Stimulated activated CD4-positive, alpha-beta T cell treated with anti-CD3 and anti-CD28 coated beads, TNF-alpha, amount 100 ng/mL, for 1 hour (primary cell): ENCODE results near the gene FIBP.

Source experiments
- DNase-seq, 3 donors: peaks; one replicate each; pipeline ENCODE4 v3.0.0-alpha.2; 2020; ENCODE audit warnings: low read depth in 3 of 3, low spot score in 1 of 3

Gene FIBP

GRCh38 chr11:65888163-65888814, at the start of gene FIBP:
TSS of gene FIBP (minus strand) at chr11:65888471. CDS start at chr11:65888418, 53 bp downstream.
- peak; percentile 90 to 93 (median 91) for DNase-seq

GRCh38 chr11:65937766-65938165, 49.5 kb upstream of the FIBP start:
- no peak for DNase-seq

DNA sequence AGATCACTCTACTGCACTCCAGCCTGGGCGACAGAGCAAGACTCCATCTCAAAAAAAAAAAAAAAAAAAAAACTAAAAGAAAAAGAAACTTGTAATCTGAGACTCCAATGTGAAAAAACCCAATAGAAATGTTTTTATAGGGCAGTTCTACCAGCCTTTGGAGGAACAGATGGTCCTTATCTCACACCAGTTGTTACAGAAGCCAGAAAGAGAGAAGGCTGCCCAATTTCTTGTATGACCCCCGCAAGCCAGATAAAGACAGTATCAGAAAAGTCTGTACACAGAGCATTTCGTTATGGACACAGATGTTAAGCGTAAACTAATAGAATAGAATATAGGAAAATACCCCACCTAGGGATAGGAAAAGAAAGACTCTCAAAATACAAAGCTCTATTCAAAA, 45.7 kb upstream of the FIBP start:
- DNase-seq = no peak

GRCh38 chr11:65932558-65932919, 44.3 kb upstream of the FIBP start:
- no peak for DNase-seq

DNA sequence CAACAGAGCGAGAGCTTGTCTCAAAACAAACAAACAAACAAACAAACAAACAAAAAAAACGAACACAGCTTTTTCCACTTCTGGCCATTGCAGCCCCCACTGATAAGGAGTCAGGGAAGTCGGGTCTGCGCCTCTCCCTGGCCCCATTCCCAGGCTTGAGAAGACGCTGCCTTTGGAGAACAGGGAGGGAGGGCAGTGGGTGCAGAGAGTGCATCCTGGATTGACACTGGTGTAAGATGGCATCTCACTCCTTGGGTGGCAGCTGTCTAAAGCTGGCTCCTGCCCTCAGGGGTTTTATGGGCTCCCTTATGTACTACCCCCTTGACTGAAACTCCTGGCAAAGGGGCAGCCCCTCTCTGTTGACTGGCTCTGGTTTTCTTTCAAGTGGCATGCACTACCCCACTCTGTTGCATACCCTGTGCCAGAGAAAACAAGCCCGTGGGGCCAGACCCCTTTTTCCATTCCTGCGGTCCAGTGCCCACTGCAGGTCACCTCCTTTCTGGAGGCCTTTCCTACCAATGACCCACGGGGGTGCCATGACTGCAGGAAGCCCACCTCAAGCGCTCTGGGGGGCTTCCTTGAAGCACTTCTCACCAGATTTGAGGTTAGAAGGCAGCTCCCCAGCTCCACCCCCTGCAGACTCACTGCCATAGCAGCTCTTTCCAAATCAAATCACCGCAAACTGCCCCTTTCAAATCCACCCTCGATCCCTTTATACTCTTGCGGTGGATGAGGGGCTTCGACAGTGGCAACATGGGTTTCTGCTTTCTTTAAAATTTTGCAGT, 43.7 kb upstream of the FIBP start:
- DNase-seq = no peak

- no peak for DNase-seq
These were observed 40.4 kb upstream of the FIBP start for GRCh38 chr11:65928667-65929066.

- peak; percentile 40 to 52 (median 50) for DNase-seq
These were observed 39.7 kb upstream of the FIBP start for GRCh38 chr11:65927904-65928397.

- no peak for DNase-seq
These were observed 37.1 kb upstream of the FIBP start for GRCh38 chr11:65925397-65925796.

GRCh38 chr11:65922565-65922964, 34.3 kb upstream of the FIBP start:
- no peak for DNase-seq

DNA sequence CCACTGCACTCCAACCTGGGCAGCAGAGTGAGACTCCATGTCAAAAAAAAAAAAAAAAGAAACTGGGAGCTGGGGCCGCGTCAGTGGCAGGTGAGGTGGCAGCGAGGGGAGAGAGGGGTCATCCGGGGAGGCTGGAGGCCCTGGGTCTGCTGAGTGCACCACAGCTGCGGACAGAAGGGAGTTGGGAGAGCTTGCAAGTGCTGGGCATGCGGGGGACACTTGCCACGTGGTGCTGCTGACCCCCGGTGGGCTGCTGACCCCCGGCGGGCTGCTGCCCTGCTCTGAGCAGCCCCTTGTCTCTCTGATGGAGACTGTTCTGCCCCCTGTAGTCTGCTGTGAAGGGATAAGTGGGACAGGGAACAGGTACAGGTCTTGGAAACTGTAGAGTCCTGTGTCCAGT, 33.6 kb upstream of the FIBP start:
- DNase-seq = no peak

GRCh38 chr11:65921033-65921555, 32.8 kb upstream of the FIBP start:
- DNase-seq = no peak

GRCh38 chr11:65920372-65920802, 32.1 kb upstream of the FIBP start:
- no peak for DNase-seq

DNA sequence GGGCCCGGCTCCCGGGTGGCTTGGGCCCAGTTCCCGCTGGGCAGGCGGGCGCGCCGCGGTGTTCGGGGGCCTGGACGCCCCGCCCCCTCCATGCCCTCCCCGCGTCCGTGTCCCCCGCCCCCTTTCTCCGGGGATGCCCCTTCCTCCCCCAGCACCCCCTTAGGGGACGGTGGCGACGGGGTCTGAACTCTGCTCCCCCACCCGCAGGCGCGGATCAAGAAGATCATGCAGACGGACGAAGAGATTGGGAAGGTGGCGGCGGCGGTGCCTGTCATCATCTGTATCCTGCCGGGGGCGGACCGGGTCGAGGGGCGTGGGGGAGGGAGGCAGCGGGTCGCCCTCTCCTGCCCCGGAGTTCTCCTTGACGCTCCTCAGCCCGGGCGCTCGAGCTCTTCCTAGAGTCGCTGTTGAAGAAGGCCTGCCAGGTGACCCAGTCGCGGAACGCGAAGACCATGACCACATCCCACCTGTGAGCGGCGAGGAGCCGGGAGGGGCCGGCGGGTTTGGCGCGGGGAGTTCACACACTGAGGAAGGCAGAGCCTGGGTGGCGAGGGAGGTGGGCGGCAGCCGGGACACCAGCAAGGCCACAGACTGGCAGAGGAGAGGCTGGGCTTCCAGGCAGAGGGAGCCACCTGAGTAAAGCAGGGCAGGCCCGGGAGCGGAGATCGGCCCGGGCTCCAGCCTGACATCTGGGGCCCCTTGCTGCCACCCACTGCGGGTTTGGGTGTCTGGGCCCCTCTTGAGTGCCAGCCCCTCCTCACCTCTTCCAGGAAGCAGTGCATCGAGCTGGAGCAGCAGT, 31.5 kb upstream of the FIBP start:
- peak in 1 of 3 donors; percentile 40 for DNase-seq

- peak; percentile 99 to 100 (median 99) for DNase-seq
These were observed 30.9 kb upstream of the FIBP start, which contains the start of gene DRAP1 for GRCh38 chr11:65919141-65919572. TSS of gene DRAP1 (plus strand) at chr11:65919426. CDS start at chr11:65919502, 76 bp downstream.

DNA sequence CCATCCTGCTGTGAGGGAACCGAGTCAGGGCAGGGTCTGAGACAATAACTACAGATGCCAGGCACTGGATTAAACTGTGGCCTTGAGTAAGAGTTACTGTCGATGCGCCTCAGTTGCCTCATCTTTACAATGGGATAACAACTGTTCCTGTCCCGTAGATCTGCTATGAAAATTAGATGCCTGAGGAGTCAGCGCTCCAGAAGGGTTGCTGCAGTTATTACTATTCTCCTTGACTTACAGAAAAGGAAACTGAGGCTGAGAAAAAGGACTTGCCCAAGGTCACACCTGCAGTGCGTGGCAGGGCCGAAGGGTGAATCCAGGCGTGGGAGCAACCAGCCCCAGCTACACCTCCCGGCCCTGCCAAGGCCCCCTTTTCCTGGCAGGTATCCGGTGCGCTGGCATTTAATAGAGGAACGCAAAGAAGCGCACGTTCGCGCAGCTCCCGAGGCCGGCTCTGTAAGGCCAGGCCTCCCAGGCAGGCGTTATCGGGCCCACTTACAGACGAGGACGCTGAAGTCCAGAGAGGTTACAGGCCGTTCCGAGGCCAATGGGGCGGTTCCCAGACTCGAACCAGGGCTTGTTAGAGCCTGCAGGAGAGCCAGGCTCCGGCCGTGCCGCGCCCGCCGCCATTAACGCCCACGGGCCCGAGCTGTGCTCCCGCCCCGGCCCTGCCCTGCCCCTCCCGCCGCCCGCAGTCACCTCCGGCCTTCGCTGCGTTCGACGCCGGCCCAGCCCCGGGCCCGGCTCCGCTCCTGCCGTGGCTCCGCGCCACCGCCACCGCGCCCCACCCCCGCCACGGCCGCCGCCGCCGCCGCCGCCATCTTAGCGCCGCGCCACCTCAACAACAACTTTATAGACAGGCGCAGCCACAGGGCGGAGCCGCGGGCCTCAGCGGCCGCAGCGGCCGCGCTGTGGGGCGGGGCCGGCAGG, 30.2 kb upstream of the FIBP start, which contains the start of gene C11orf68:
Gene C11orf68, minus strand, starts transcription at position 852 of the 930 bp plus-strand sequence. Its CDS starts 31 bp downstream, at position 821.
- DNase-seq = no peak

DNA sequence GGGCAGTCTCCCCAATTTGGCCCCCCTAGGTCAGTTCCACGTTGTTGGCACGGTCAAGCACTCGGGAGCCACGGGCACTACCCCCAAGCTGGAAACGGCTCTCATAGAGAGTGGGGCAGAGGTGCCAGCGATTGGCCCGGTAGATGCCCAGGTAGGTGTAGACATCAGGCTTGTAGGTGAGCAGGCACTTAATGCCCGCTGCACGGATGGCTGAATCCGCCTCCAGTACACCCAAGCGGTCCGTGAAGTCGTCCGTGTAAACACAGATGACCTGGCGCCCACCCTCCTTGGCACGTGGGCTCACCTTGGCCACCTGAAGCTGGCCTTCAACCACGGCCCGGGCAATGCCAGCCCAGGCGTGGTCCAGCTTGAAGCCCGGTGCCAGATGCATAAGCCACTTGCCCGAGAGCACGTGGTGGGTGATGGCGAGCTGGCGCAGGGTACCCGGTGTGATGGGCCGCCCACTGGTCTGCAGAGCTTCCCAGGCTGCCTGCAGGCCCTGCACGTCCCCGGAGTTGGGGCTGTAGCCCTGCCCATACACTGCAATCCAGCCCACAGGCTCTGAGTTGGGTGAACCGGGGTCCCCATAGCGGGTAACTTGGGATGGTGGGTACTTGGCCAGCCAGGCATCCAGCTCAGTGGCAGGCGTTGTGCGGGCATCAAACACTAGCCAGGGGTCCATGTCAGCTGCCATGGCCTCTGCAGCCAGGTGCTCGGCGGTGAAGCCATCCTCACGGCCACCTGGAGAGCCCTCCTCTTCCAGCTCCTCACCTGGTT, 29.4 kb upstream of the FIBP start:
- DNase-seq = no peak

GRCh38 chr11:65917077-65917433, 28.8 kb upstream of the FIBP start:
- no peak for DNase-seq

GRCh38 chr11:65916391-65916790, 28.1 kb upstream of the FIBP start:
- no peak for DNase-seq

- no peak for DNase-seq
These were observed 27.6 kb upstream of the FIBP start for GRCh38 chr11:65915821-65916251.
